ENCODE data around the gene GPR107.
A peak's percentile ranks its signal among the peaks of the same experiment; 100 is the strongest.

The GPR107 gene

DNA sequence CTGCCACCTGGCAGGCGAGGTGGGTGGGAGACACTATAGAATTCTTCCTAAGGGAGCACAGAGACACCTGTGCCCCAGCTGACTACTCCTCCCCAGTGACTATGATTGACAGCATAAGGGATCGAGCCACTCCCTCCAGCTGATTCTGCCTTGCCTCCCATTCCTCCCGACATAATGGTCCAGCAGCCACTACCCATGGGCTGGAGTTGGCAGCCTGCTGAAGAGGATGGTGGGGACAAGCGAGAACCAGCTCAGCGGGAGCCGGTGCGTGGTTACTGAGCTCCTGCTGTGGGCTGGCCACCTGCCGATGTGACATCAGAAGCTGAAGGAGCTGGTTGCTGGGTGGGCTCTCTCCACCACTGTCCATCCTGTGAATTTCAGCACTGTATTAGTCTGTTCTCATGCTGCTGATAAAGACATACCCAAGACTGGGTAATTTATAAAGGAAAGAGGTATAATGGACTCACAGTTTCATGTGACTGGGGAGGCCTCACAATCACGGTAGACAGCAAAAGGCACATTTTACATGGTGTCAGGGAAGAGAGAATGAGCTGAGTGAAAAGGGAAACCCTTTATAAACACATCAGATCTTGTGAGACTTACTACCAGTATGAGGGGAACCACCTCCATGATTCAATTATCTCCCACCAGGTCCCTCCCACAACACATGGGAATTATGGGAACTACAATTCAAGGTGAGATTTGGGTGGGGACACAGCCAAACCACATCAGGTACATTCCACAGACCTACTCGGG lies 106.4 kb downstream of the GPR107 start:
- no peak for DNase-seq (ENCODE audit: low read depth)

DNA sequence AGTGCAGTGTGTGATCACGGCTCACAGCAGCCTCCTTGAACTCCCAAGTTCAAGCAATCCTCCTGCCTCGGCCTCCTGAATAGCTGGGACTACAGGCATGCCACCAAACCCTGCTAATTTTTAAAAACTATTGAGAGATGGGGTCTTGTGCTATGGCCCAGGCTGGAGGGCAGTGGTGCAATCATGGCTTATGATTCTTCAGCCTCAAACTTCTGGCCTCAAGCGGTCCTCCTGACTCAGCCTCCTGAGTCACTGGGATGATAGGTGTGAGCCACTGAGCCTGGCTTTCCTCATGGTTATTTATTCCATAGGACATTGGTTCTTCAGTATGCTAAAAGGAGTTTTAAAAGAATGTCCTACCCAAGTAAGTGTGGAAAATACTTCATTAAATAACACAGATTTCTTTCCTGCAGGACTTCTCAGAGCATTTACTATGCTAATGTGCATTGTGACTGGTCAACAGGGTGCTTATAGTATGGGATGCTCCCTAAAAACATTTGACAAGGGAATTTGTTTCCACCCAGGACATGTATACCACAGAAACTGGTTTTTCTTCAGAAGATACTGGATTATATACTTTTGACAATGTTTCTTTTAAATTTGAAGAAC lies 107.3 kb downstream of the GPR107 start:
- no peak for DNase-seq (ENCODE audit: low read depth)

DNA sequence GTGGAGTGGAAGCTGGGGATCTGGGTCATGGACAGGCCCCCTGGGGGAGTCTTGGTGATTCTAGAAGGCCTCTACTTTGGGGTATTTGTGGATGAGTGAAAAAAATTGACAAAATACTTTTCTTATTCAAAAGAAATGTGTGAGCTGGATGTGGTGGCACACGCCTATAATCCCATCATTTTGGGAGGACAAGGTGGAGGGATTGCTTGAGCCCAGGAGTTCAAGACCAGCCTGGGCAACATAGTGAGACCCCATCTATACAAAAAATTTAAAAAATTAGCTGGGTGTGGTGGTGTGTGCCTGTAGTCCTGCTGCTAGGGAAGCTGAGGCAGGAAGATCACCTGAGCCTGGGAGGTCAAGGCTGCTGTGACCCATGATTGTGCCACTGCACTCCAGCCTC lies 111.9 kb downstream of the GPR107 start:
- DNase-seq (ENCODE audit: low read depth), result no peak

DNA sequence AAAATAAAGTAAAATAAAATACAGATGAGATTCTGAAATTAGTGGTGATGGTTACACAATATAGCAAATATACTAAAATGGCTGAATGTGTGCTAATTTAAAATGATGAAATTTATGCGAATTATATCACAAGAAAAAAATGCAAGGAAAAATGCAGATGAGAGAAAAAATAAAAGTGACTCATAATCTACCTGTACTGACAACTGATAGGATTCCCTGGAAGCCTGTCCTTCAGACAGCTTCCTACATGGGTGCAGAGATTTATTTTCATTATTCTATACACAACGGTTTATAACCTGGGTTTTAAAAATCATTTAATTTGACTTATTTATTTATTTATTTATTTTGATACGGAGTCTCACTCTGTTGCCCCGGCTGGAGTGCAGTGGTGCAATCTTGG lies 112.7 kb downstream of the GPR107 start:
- DNase-seq (ENCODE audit: low read depth), result no peak

DNA sequence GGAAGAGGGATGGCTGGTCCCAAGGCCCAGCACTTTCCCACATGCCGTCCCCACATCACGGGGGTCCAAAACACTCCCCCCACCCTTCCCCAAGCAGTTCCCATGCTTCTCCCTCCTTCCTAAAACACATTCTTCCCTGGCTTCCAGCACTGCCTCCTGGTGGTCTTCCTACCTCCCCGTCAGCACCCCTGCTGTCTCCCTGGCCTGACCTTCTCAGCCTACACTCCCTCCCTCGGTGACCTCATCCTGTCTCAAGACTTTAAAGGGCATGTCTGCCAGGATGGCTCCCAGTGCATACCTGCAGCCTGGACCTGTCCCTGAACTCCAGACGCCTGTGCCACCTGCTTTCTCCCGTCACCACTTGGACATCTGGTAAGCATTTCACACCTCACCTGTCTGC lies 114.2 kb downstream of the GPR107 start:
- DNase-seq (ENCODE audit: low read depth), result no peak

DNA sequence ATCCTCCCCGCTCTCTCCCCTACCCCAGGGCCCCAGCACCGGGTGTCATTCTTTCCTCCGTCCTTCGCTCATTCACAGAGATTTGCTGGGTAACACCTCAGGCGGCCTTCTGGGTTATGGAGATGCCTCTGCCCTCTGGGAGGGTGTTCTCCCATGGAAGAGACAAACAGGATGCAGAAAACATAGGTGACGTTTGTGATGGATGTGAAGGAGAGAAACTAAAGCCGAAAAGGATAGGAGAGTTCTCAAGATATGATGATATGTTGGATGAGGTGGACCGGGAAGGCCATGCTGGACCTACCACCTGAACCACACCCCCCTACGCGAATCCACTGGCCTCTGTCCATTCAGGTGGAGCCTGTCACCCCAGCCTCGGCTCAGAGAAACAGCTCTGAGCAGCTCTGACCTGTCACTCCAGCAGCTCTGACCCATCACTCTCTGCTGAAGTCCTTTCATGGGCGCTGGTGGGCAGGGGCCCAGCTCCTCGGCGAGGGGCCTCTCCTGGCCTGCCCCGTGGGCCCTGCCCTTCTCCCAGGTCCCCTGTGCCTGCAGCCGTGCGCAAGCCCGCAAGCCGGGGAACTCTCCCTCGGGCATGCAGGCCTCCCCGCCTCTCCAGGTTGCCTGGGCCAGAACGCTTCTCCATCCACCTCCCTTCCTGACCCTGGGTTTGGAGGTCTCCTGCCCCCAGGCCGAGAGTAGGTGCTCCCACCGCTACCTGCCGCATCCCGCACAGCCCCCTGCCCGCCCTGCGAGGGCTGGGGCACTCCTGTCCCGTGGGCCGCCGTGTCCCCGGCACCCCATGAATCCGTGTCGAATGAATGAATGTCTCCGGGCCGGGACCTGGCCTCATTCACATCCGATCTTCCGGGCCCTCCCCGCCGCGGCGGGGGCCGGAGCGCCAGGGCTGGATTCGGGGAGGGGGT lies 117.8 kb downstream of the GPR107 start:
- DNase-seq (ENCODE audit: low read depth), result no peak

DNA sequence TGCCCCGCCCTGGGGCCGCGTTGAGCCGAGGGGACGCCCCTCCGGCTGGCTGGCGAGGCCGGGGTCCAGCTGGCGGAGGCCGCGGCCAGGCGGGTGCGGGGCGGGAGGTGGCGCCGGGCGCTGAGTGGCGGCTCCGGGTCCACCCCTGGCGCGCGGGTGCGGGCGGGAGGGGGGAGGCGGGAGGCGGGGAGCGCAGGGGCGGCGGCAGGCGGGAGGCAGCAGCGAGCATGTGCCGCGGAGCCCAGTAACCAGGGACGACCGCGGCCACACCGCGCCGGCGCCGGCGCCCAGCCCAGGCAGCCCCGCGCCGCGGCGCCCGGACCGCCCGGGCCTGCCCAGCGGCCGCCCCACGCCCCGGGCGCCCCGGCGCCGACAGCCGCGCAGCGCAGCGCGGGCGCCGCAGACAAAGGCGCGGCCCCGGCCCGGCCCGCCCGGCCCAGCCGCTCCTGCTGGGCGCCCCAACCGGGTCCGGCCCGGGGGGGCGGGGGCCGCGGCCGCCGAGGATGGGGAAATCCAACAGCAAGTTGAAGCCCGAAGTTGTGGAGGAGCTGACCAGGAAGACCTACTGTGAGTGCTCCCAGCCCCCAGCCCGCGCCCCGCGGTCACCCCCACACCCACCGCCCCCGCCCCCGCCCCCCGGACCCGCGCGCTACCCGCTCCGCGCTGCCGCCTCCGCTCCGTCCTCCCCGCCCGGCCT lies 118.6 kb downstream of the GPR107 start, which contains the start of gene NCS1:
Gene NCS1 (plus strand): TSS at position 244 of the 697 bp plus-strand sequence. CDS start 260 bp downstream, at position 504.
- DNase-seq (ENCODE audit: low read depth), result no peak

DNA sequence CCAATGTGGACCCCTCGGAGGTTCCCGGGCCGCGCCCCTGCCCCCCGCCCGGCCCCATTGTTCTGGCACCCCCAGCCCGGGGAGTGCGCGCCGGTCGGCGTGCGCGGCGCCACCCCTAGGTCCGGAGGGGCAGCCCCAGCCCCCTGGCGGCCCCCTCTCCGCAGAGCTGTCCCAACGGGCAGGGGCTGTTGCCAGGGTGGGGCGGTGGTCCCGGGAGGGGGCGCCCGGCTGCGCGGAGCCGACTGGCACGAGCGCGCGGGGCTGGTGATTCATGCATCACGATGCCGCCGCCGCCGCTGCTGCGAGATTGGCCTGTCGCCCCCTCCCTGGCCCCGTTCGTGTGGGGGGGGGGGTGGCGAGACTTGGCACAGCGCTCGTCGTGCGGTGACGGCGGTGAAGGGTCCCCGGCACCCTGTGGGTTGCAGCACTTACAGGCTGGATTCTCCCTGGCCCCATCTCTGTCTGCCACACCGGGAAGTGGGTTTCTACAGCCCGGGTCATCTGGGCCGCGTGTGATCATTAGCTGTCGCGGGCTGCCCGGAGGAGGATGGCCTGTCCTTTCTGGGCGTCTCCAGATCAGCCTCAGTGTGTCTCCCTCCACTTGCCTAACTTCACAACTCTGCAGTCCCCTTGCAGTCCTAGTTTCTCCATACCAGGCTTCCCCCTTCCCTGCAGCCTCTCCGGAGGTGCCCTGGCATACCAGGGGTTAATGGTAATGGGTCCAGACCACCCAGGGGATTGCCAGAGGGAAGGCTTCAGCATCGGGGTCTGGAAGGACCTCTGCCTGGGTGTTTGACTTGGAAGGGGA lies 119.4 kb downstream of the GPR107 start:
- peak; percentile 10 for DNase-seq (ENCODE audit: low read depth)

DNA sequence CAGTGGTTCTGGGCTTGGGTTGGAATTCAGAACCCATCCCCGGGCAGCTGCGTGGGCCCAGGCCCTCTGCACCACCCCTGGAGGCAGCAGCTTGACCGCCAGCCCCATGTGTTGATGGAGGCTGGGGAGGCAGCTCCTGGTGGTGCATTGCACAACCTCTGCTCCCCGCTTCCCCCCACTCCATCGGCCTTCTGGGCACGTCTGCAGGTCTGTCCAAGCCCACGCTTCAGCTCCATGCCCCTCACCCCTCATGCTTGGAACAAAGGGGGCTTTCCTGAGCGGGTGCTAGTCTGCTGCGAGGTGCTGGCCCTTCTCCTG lies 119.9 kb downstream of the GPR107 start:
- no peak for DNase-seq (ENCODE audit: low read depth)

DNA sequence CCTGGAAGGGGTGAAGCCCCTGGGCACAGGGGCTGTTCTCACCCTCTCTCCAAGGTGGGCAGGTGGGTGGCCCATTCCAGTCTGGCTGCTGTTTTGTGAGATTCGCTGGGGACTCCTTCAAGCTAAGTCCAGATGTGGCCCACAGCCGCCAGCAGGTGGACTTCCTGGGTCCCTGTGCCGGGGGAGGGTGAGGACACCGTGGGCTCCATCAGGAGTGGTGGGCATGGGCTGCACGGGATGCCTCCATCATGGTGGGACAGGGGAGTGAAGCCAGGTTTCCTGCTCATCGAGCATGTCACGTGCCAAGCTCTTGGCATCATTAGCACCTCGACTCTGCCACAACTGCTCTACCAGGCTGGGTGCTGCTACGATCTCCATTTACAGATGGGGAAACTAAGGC lies 120.3 kb downstream of the GPR107 start:
- DNase-seq (ENCODE audit: low read depth), result no peak

DNA sequence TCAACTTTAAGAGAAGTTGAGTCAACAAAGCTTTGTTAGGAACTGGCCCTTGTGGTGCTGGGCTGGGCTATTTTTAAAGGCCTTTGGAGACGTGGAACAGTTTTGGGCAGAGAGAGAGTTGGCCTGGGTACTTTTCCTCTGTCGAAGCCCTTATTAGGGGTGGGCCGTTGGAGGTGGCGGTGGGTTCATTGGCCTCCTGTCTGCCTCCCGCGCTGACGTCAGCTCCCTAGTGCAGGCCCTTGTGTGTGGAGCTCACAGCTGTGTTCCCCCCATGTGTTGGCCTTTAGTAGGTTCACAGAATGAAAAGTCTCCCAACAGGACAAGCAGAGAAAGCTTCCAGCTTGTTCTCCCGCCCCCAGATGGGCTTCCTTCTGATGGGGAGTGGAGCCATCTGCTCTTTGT lies 121.2 kb downstream of the GPR107 start:
- no peak for DNase-seq (ENCODE audit: low read depth)

DNA sequence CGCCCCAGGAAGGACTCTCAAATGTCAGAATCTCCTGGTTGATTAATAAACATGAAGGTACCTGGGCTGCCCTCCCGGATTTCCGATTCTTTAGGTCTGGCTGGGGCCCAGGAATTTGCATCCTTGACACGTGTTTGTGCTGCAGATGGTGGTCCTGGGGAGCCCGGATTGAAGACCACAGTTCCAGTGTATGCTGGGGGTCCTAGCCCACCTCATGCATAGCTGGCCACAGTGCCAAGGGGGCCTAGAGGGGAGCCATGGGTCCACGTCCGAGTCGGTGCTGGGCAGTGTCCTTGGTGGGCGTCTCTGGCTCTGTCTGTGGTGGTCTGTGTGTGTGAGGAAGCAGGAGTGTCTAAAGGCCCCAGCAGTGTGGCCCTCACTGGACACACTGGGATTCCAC lies 121.6 kb downstream of the GPR107 start:
- no peak for DNase-seq (ENCODE audit: low read depth)

DNA sequence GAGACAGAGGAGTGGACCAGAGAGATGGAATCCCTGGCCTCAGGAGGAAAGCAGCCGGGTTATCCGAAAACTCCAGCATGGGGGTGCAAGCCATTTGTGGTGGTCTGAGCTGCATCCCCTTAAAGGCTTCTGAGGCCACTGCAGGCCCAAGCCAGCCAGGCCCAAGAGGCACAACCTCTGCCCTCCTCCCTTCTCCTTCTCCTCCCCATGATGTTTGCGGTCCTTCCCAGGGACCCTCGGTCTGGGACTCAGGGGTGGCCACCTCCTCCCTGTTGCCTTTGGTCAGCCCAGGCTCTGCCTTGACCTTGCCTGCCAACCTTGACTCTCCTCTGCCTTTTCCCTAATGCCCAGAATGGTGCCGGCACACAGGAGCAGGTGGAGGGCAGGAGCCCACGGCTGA lies 123.1 kb downstream of the GPR107 start:
- DNase-seq (ENCODE audit: low read depth), result no peak

DNA sequence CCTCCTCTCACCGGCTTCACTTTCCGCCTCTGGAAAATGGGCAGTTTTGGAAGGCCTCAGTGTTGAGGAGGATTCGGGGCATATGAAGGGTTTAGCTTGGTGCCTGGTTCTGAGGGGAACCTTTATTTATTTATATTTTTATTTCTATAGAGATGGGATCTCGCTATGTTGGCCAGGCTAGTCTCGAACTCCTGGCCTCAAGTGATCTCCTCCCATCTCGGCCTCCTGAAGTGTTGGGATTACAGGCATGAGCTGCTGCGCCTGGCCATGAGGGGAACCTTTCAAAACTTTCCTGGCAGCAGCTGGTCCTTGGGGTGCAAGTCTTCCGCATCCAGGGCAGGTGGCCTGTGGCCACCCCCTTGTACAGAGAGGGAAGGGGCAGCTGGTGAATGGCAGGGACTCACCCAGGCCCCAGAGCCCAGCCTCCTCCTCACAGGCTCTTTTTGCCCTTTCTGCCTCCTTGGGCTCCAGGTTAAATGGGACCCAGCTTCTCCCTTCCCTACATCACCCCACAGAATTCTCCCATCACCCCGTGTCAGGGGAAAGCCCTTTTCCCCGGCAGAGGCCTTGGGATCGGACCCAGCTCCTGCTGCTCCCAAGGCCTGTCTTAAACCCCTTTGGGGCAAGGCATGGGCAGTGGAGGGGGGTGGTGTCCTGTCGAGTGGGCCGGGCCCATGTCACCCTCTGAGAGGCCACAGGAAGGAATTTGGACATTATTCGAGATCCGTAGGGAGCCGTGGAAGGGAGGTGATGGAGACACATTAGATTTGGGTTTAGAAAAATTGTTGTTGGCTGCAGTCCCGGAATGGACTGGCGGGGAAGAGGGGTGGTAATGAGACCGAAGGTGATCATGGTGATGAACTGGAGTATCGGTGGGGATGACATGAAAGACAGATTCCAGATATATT lies 124.4 kb downstream of the GPR107 start:
- no peak for DNase-seq (ENCODE audit: low read depth)

DNA sequence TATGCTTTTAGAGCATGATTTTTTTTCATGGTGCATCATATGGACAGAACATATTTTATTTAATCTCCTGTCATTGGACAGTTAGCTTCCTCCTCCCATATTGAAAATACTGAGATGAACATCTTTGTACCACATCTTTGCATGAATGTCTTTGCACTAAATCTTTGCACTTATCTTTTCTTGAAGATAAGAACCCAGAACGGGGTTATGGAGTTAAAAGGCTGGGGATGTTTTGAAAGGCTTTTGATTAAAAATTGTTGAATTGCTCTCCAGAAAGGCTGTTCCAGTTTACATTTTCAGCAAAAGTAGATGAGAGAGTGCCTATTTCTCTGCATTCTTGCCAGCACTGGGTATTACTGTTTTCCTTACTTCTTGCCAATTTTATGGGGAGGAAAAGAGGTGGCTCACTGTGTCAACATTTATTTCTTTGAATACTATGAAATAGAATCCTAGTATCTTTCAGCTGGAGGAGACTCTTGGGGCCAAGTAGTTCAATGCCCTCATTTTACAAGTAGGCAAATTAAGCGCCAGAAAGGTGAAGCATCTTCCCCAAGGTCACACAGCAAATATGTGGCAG lies 125.7 kb downstream of the GPR107 start:
- DNase-seq (ENCODE audit: low read depth), result no peak

DNA sequence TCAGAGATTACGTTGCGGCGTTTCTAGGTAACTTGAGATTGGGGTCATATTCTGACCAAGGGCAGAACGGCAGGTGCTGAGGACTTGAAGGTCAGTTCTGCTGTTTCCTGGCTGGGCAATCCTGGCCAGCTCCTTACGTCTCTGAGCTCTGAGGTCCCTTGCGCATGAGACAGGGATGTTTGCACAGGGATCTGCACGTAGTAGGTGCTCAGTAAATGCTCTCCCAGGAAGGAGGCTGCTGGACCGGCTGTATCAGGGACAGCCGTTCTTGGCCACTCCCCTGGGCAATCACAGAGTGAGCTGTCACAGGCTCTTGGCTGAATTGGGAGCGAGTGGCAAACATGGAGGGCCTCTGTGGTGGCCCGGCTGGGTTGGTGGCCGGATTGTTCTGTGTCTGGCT lies 126.8 kb downstream of the GPR107 start:
- no peak for DNase-seq (ENCODE audit: low read depth)

DNA sequence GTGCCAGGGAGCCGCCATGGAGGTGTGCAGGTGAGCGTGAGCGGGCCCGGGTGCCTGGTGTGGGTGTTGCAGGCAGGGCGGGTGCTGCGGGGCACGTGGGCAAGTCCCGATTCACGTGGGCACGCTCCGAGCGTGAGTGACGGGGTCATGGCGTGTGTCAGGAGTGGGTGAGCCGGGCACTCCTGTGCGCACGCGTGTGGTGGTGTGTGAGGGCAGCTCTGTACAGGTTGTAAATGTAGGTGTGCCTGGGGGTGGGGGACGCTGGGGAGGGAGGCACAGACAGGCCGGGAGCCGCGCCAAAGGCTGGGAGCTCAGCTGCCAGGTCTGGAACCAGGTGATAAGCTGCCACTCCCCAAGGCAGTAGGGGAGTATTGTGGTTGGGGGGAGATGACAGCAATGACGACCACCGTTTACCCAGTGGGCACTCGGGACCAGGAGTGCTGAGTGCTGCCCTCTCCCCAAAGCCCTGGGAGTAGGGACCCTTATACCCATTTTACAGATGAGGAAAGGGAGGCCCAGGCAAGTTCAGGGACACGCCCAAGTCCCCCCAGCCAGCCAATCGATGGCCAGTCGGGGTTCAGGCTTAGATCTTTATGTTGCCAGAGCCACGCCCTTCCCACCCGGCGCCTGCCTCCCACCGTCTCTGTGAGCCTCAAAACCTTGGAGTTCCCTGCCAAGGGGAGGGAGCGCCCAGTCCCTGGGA lies 128.1 kb downstream of the GPR107 start:
- no peak for DNase-seq (ENCODE audit: low read depth)

DNA sequence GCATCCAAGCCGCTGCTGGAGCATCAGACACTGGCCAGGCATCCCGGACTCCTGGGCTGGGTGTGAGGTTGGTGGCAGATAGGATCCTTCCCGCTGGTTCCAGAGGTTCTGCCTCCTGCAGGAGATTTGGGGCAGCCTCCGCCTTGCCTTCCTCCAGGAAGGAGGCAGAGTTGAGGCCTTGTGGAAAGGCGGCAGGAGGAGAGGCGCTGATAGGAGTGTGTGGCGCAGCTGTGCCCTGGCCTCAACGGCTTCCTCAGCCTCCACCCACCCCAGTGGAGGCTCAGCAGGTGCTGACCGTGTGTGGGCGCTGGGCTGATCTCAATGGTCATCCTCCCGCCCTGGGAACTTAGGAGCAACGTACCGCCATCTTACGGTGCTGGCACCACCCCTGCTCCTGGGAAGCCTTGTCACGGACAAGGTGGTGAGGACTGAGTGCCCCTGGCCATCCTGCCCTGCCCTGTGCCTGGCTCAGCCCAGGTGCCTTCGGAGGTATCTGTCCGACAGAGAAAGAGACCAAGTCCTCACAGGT lies 128.7 kb downstream of the GPR107 start:
- no peak for DNase-seq (ENCODE audit: low read depth)

DNA sequence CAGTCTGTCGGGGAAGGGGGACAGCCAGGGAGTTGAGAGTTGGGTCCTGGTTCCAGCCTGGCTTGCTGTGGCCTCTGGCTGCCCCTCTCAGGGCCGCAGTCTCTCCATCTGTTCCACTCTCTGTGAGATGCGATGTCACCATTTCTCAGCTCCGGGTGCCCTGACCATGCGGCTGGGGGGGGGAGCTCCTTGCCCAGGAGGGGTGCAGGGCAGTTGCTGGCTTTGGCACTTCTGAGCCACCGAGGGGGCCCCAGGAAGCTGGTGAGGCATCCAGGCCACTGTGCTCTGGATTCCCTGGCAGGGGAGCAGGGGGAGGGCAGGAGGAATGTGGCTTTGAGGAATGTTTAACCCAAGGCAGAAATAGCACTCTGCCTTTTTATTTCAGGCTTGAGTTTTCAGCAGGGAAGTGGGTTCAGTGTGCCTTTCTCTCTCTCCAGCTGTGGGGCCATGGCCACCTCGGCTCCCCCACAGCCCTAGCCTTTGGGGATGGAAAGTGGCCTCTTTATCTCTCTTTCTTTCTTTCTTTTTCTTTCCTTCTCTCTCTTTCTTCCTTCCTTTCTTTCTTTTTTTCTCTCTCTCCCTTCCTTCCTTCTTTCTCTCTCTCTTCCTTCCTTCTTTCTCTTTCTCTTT lies 129.5 kb downstream of the GPR107 start:
- no peak for DNase-seq (ENCODE audit: low read depth)

Measured in T follicular helper cell (primary cell).